NCI-H510A treated with DMSO at 0.1 percent for 48 hours (cell line): Measurements from ENCODE around the gene RTN3.
"Not testable (repeated sequence)": the region's sequence is repeated elsewhere in the genome, so short reads cannot be mapped to it uniquely, and the experiment has no call there.

ENCODE experiments used
- DNase-seq: peaks from one replicate; lab custom pipeline; 2025; lab: John Stamatoyannopoulos, UW

The RTN3 gene

DNA sequence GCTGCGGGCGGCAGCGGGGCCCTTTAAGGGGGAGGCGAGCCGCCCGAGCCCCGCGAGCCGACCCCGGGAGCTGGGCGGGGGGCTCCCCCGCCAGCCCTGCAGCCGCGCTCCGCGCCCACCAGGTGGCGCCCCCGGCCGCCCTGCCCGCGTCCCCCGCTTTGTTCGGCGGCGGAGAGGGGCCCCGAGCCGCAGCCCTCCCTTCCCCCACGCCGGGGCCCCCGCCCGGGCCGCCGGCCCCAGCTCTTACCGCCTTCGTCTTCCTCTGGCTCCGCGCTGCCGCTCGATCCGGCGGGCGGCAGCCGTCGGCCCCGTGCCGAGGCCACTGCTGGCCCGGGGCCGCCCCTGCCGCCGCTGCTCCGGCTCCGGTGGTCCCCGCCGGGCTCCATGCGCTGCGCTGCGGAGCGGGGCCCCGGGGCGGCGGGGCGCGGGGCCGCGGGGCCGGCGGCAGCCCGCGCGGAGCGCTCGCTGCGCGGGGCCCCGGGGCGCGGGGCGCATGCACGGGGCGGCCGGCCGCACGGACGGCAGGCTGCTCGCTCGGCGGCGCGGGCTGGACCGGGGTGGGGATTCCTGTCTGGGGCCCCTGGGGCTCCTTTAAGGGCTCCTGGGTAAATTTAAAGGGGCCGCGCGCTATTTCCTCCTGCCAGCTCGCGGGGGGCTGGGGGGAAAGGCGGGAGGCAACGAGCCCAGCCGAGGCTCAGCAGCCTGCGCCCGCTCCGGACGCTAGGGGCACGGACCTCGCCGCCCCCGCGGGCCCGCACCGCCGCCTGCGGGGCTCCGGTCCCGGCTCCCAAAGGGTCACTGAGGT is 87.1 kb downstream of the RTN3 start, which contains the start of gene ZFTA:
TSS of gene ZFTA (minus strand) at position 539 of the 805 bp plus-strand sequence. CDS start at position 386, 153 bp downstream.
- peak; percentile 28 for DNase-seq

DNA sequence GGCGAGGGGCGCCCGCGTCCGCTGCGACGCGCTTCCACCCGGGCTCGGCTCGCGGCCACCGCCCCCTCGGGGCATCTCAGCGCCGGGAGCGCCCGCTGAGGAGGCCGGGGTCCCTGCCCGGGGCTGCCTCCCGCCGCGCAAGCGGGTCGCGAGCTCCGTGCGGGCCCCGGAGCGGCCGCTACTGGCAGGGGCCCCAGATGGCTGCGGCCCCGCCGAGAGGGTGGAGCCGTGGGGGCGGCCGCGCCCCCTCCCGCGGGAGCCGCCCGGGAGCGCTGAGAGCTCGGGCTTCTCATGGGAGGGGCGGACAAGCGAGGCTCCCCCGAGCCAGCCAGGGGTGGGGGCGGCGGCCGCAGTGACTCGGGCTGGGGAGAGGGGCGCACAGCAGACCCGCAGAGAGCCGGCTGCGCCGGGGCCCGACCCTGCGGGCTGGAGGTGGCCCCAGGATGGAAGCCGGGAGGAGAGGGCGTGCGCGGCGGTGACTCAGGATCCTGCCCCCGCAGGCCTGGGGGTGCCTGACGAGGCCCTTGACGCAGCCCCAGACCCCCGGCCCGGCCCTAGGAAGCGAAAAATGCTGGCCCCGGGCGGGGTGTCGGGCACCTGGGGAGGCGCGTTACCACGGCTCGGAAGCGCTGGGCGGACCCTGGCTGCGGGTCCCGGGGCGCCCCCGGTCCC is 87.9 kb downstream of the RTN3 start:
- no peak for DNase-seq

- DNase-seq: no peak
Measured at GRCh38 chr11:63769714-63770455, 88.6 kb downstream of the RTN3 start.

- no peak for DNase-seq
Measured at GRCh38 chr11:63770763-63771162, 89.5 kb downstream of the RTN3 start.

DNA sequence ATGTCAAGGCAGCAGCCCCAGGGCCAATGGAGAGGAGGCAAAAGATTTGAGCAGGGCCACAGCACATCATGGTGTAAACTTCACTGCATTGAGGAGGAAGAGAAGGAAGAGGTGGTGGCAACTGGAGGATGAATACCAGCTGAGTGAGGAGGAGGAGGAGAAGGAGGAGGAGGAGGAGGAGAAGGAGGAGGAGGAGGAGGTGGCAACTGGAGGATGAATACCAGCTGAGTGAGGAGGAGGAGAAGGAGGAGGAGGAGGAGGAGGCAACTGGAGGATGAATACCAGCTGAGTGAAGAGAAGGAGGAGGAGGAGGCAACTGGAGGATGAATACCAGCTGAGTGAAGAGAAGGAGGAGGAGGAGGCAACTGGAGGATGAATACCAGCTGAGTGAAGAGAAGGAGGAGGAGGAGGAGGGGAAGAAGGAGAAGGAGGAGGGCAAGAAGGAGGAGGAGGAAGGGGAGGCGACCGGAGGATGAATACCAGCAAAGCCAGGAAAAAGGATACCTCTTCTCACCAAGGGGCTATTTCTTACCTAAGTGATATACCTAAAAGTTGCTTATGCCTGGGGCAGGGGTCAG is 90.5 kb downstream of the RTN3 start:
- DNase-seq: not testable (repeated sequence)

DNA sequence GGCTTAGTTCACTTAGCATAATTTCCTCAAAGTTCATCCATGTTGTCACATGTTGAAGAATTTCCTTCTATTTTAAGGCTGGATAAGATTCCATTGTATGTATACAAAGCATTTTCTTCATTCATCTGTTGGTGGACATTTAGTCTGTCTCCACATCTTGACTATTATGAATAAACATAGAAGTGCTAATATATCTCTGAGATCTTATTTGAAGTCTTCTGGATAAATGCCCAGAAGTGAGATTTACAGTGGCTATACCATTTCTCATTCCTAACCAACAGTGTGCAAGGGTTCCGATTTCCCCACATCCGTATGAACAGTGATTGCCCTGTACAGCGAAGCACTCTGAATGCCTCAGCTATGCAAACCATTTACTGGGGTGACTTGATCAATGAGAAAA is 93.9 kb downstream of the RTN3 start:
- no peak for DNase-seq

DNA sequence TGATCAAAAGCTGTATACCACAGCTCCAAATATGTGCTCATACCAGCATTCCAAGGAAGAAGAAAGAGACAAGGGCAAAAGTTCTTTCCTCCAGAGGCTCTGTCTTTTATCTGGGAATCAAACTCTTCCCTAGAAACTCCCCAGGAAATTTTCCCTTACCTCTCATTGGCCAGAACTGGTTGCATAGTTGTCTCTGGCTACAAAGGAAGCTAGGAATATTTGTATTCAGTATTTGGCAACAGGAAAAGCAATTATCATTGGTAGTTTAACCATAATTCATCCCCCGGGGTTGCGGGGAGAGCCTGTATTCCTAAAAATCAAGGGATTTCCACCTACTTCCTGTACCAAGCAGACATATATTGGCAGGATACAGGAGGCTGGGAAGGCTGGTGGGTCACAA is 97.7 kb downstream of the RTN3 start:
- no peak for DNase-seq

- no peak for DNase-seq
Measured at GRCh38 chr11:63782749-63783148, 101.4 kb downstream of the RTN3 start.

DNA sequence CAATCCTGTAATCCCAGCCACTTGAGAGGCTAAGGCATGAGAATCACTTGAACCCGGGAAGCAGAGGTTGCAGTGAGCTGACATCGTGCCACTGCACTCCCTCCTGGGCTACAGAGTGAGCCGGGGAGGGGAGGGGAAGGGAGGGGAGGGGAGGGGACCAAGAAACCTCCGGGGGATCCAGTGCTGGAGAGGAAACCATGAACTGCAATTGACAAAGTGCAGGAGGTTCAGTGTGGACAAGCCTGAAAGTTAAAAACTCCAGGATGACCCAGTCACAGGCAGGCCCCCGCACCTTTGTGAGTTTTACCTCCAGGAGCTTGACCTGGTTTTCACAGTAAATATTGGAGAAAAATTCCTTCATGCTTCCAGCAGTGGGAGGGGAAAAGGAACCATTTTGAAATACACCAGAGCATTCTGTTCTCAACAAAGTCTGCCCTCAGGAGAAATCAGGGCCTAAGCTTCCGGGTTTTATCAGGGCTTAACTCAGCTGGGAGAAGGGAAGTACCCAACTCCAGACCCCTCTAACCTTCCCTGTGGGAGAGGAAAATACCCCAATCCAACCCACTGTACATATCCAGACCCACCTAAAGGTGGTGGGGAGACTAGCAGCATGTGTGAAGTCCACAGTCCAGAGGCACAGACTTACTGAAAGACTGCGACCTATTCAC is 102.8 kb downstream of the RTN3 start:
- no peak for DNase-seq

DNA sequence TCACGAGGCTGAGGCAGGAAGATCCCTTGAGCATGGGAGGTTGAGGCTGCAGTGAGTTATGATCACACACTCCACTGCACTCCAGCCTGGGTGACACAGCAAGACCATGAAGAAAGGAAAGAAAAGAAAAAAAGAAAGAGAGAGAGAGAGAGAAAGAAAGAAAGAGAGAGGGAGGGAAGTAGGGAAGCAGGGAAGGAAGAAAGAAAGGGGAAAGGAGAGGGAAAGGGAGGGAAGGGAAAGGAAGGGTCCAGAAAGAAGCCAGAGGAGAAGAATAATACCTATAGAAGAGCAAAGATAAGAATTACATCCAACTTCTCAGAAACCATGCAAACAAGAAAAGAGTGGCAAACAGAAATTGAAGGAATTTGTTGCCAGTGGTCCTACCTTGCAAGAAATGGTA is 104.5 kb downstream of the RTN3 start:
- DNase-seq: no peak

DNA sequence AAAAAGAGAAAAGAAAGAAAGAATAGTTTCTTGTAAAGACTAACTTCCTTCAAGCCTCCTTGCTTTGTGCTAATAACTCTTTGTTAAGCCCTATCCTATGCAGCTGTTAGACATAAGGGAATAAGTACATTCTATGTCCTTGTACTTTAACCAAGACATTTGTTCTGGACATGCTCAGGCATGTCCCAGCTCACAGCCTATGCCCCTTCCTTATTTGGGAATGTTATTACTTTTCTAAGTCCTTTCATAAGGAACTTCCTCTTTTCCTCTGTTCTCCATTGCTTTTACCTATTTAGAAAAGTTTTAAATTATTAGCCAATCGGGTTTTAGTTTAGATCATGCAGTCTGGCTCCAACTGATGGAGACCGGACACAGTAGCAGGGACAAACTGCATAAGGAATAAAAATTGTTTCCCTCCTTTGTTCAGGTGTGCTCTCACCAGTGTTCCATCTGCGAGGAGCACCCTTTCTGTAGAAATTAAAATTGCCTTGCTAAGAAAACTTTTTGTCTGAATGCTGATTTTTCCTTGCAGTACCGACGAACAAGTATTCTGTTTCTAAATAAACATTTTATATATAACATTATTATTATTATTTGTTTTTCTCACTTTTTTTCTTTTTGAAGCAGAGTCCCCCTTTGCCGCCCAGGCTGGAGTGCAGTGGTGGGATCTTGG is 110.3 kb downstream of the RTN3 start:
- no peak for DNase-seq

- DNase-seq: no peak
Measured at GRCh38 chr11:63793161-63793560, 111.9 kb downstream of the RTN3 start.

DNA sequence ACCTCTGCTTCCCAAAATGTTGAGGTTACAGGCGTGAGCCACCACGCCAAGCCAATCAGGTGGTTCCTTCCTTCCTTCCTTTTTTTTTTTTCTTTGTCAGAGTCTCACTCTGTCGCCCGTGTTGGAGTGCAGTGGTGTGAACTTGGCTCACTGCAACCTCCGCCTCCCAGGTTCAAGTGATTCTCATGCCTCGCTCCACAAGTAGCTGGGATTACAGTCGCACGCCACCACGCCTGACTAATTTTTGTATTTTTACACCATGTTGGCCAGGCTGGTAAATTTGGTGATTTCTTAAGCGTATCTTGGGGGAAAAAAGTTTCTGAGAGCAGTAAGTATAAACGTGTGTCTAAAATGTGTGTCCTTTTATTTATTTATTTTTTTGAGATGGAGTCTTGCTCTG is 113.8 kb downstream of the RTN3 start:
- DNase-seq: no peak

DNA sequence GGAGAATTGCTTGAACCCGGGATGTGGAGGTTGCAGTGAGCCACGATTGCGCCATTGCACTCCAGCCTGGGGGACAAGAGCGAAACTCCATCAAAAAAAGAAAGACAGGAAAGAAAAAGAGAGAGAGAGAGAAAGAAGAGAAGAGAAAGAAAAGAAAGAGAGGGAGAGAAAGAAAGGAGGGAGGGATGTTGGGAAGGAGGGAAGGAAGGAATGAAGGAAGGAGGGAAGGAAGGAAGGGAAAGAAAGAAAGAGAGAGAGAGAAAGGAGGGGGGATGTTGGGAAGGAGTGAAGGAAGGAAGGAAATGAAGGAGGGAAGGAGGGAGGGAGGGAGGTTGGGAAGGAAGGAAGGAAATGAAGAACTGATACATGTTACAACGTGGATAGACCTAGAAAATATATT is 119.6 kb downstream of the RTN3 start:
- no peak for DNase-seq

DNA sequence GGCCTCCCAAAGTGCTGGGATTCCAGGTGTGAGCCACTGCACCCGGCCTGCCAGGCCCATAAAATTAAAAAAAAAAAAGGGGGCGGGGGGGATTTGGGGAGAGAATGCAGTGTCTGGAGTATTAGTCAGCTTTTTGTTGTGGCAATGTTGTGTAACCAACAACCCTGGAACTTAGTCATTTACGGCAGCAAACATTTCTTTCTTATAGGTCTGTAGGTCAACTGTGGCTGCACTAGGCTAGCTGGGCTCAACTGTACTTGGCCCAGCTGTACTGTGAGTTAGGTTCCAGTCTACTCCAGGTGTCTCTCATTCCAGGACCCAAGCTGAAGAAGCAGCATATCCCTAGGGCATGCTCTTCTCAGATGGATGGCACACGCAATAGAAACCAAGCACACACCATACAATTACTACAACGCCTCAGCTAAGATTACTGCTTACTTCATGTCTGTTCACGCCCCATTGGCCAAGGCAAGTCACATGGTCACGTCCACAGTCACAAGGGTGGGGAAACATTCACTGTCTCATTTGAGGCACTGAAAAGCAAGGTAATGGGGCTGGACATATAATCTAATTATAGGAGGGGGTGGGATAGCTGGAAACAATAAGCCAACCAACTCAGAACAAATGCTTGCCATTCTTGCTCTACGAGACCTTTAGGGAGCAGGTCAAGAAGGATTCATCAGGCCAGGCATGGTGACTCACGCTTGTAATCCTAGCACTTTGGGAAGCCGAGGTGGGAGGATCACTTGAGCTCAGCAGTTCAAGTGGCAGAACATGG is 121.5 kb downstream of the RTN3 start:
- DNase-seq: peak; percentile 12

DNA sequence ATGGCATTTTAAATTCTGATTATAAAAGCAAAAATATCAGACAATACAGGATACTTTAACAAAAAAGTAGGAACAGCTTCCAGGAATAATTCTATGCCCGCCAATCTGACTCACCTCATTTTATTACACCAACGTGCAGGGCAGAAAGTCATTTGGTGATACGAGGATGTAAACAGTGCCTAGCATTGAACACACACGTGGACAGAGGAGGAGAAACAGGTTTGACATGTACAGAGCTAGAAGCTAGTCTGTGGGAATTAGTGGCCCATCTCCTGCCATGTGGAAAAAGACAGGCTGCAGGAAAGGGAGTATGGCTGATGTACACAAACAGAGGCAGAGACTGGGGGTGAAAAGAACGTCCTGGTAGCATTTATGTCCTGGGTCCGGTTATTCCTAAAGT is 123.0 kb downstream of the RTN3 start:
- DNase-seq: peak; percentile 20

DNA sequence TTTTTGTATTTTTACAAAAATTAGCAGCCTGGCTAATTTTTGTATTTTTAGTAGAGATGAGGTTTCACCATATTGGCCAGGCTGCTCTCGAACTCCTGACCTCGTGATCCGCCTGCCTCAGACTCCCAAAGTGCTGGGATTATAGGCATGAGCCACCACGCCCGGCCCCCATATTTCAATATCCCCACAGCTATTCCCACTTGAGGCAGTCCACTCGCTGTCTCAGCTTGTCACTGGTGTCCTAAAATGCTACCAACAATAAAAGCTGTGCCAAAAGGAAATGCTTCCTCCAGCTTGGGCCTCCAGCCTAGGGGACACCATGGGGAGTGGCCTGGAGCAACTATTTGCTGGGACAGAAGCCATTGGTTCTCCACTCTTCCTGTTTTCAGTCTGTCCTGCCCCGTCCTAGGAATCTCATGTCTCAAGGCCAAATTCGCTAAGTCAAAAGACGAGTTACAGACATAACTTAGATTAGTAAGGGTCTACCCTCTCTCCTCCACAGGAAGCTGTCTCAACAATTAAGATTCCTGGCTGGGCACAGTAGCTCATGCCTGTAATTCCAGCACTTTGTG is 124.6 kb downstream of the RTN3 start:
- DNase-seq: no peak
